Ovary (tissue), 3 donors: ENCODE data around the gene HDLBP.

ENCODE experiments used
- CTCF ChIP-seq, 3 donors: fragments of 450-650 bp in 2 of 3; fragments of 200-600 bp in 1 of 3; IDR thresholded peaks; one replicate each; pipeline versions ENCODE4 v1.5.1 to v1.8.0; 2016 to 2022; ENCODE audit warnings: antibody characterized with exemption in 3 of 3, mild to moderate bottlenecking in 1 of 3
- EP300 ChIP-seq: sonication (generic); formaldehyde crosslinking; IDR thresholded peaks from one replicate; pipeline ENCODE4 v1.6.1; 2017; ENCODE audit warnings: antibody characterized with exemption
- donor health status: DM: no; HTN: no; CAD: no.

DNA sequence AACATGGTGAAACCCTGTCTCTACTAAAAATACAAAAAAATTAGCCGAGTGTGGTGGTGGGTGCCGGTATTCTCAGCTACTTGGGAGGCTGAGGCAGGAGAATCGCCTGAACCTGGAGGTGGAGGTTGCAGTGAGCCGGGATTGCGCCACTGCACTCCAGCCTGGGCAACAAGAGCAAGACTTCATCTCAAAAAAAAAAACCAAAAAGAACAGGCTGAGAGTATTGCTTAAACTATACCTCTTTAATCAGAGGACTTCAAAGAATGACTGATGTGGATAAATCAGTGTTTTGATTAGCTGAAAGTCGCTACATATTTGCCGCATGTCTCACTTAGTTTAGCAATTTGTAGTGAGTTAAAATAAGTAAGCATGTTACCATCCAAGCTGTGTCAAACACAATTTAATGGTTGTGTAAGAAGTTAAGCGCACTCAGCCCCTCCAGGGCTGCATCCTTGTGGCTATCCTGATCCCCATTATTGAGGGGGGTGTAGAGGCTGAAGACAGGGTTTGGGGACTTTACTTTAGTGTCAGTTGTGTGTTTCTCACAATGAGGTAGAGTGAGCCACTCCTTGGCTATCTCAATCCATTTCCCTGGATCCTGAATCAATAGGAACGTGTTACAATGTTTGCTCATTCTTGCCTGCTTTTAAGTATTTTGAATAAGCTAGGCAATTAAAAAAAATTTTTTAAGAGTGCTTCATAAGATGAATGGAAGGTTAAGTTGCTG is 29.6 kb upstream of the HDLBP start:
- TF ChIP-seq EP300 (no peak), CTCF (IDR thresholded peaks at IDR 0.05) (no peak)
